Type B pancreatic cell (in vitro differentiated cells): ENCODE data around the gene HEPN1. TPM values are rescaled to one million over a fixed set of nuclear protein-coding genes. Genes with fewer than 3 reads are reported as not detected.

Experiments used
- DNase-seq: peaks from one replicate; pipeline ENCODE4 v3.0.0; 2021; ENCODE audit warnings: mixed read lengths; ENCODE audit not compliant: unreplicated experiment; ENCODE audit errors: extremely low spot score
- H3K27ac Mint-ChIP-seq: 2 replicates; pipeline ENCODE4 v1.8.0; 2021; ENCODE audit warnings: mild to moderate bottlenecking, mixed read lengths
- H3K27me3 Mint-ChIP-seq: 2 replicates; pipeline ENCODE4 v1.8.0; 2021; ENCODE audit warnings: mixed read lengths
- H3K36me3 Mint-ChIP-seq: 2 replicates; pipeline ENCODE4 v1.8.0; 2021; ENCODE audit warnings: mixed read lengths
- H3K4me1 Mint-ChIP-seq: one replicate; pipeline ENCODE4 v1.8.0; 2021; ENCODE audit warnings: mixed read lengths; ENCODE audit not compliant: unreplicated experiment
- H3K4me3 Mint-ChIP-seq: 2 replicates; pipeline ENCODE4 v1.8.0; 2021; ENCODE audit warnings: mild to moderate bottlenecking, mixed read lengths
- H3K9me3 Mint-ChIP-seq: 2 replicates; pipeline ENCODE4 v1.8.0; 2021; ENCODE audit warnings: mixed read lengths
- CTCF ChIP-seq: fragments of 200-600 bp; sonication (generic); conservative IDR thresholded peaks from 2 replicates; pipeline ENCODE4 v1.5.0; 2021; ENCODE audit warnings: antibody characterized with exemption, mild to moderate bottlenecking
- total RNA-seq: library from RNA; stranded (reverse); gene quantifications from 2 replicates; pipeline ENCODE4 v1.2.1, GENCODE V29; 2021; ENCODE audit warnings: low replicate concordance

HEPN1 gene
- total RNA-seq, 1 donor from 2014 or later: not detected

- peak; percentile 64 for DNase-seq
- no peaks in the 10 kb centered on the region for H3K36me3 Mint-ChIP-seq
- H3K4me1 Mint-ChIP-seq: peaks cover 17% of the 10 kb centered on the region
- H3K27ac Mint-ChIP-seq: no peak overlapping the region
- peaks cover 23% of the 10 kb centered on the region for H3K27me3 Mint-ChIP-seq
- no peak overlapping the region for H3K4me3 Mint-ChIP-seq
- no peak for TF ChIP-seq CTCF
- no peaks in the 10 kb centered on the region for H3K9me3 Mint-ChIP-seq
Measured at GRCh38 chr11:124880290-124880611, 38.8 kb upstream of the HEPN1 start.

DNA sequence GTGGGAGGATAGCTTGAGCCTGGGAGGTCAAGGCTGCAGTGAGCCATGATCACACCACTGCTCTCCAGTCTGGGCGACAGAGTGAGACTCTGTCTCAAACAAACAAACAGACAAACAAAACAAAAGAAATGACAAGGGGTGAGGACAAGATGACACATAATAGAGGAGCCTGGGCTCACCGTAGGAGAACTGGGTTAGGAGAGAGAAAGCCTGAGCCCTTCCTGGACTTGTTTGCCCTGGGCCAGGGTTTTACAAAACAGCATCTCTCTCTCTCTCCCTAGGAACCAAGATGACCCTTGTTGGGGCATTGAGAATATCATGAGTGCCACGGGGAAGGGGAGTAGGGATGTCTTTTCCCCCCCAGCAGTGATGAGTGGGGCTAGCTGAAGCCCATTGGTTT, 38.1 kb upstream of the HEPN1 start:
- Mint-ChIP-seq H3K4me3 (no peak overlapping the region), H3K36me3 (no peaks in the 10 kb centered on the region), H3K27me3 (peaks cover 19% of the 10 kb centered on the region), H3K9me3 (no peaks in the 10 kb centered on the region), H3K27ac (no peak overlapping the region), H3K4me1 (peaks cover 12% of the 10 kb centered on the region)
- peak; percentile 34 for DNase-seq
- TF ChIP-seq CTCF: no peak

DNA sequence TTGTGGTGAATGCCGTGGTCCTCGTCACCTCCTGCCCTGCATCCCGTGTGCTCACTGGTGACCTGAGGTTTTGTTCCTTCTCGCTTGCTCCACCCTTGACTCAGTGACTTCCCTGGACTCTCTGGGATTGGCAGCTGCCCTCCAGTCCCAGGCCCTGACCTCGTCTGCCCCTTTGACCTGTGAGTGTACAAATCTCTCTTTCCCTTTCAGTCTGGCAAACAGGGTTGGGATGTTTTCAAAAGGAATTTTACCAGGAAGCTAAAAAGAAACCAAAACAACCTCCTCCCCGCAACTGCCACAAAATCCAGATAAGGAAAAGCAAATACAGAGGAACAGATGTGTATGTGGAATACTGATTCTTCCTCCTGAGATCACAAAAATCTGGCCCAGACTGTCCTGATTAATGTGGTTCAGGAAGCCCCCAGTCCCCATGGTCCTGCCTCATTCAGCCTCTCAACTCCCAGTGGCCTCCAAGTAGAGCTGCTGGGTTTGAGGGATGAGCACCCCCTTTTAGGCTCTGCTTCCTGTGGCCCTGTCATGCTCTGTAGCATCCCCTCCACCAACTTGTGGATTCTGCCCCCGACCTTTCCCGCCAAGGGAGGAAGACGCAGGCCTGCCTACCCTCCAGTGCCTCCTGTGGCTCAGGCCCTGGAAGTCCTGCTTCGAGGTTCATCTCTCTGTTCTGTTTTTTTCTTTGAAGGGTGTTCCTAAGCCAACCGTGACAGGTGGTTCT, 36.5 kb upstream of the HEPN1 start:
- no peak overlapping the region for H3K27ac Mint-ChIP-seq
- TF ChIP-seq CTCF: no peak
- peak; percentile 50 for DNase-seq
- H3K4me3 Mint-ChIP-seq: no peak overlapping the region
- peaks cover 12% of the 10 kb centered on the region for H3K4me1 Mint-ChIP-seq
- no peaks in the 10 kb centered on the region for H3K9me3 Mint-ChIP-seq
- H3K36me3 Mint-ChIP-seq: no peaks in the 10 kb centered on the region
- peaks cover 19% of the 10 kb centered on the region for H3K27me3 Mint-ChIP-seq

GRCh38 chr11:124884340-124884739, 34.7 kb upstream of the HEPN1 start:
- no peak for DNase-seq
- H3K27me3 Mint-ChIP-seq: peaks cover 23% of the 10 kb centered on the region
- H3K4me1 Mint-ChIP-seq: peaks cover 12% of the 10 kb centered on the region
- H3K27ac Mint-ChIP-seq: peak overlapping the region; percentile 12
- no peaks in the 10 kb centered on the region for H3K9me3 Mint-ChIP-seq
- no peak overlapping the region for H3K4me3 Mint-ChIP-seq
- no peaks in the 10 kb centered on the region for H3K36me3 Mint-ChIP-seq
- no peak for TF ChIP-seq CTCF

GRCh38 chr11:124884869-124885479, 34.1 kb upstream of the HEPN1 start:
- TF ChIP-seq CTCF: no peak
- Mint-ChIP-seq H3K27ac (no peak overlapping the region), H3K4me1 (peaks cover 12% of the 10 kb centered on the region), H3K4me3 (no peak overlapping the region), H3K36me3 (no peaks in the 10 kb centered on the region), H3K27me3 (peaks cover 27% of the 10 kb centered on the region), H3K9me3 (no peaks in the 10 kb centered on the region)
- peak; percentile 32 for DNase-seq
